Pons (tissue), 1 donor: ENCODE data around the gene NAALAD2.
"Not testable (repeated sequence)": the region's sequence is repeated elsewhere in the genome, so short reads cannot be mapped to it uniquely, and the experiment has no call there.

ENCODE experiments used
- DNase-seq: peaks from one replicate; pipeline ENCODE4 v3.0.0-alpha.2; 2016; ENCODE audit warnings: low spot score

Gene NAALAD2

DNA sequence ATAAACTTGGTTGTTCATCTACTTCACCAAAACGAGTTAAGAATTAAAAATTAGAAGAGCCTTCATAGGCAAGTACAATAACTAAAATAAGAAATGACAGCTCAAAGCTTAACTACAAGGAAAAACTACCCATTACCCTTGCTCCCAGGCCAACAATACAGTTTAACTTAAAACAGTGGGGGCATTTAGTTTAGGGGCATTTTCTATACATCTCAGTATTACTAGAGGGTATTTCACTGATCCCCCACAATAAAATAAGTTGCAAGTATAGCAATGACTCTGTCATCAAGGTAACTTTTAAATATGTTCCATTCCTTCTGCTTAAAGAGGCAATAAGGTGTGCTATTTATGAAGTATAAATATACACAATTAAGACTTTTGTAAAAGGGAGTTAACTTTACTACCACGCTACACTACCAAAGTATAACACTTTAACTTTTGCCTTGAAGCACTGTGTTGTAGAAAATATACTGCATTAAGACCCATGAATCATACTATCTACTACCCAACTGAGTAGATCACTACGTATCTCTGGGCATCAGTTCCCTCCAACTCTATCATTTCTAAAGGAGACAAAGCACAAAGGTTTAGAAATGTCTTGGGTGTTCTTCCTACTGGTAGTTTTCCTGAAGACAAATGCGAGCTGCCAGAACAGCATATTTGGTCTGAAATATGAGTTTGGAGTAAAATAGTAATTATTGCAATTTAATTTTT lies 58.6 kb downstream of the NAALAD2 start:
- DNase-seq = no peak

DNA sequence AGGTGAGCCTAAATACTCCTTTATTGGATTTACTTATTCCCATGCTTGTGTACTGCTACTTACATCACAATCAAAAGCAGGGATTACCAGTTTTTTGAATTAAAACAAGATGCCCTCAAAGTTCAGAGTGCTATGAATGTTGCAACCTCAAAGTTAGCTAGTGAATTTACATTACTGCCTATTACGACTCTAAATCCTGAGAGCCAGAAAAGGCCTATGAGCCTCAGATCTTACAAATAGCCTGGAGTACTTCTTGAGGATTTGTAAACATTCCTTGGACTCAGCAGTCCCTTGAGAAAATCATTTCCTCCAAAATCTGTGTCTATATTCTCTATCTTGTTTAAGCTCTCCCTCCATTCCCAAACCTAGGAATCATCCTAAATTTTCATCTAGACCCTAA lies 62.9 kb downstream of the NAALAD2 start:
- DNase-seq = no peak

DNA sequence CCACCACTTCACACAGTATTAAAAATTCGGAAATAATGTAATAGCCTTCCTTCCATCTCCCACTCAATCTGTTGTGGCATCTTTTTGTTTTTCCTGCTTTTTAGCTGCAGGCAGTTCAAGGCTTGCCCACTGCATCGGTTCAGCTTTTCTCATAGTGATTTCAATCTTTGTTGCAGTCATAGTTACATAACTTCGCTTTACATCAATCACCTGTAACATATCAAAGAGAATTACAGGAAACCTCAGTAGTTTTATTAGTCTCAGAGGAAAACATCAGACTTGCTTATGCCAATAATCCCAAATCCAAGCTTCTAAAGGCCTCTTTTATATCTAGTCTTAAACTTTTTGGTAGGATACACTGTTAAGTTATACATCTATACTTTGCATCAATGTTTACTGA lies 67.9 kb downstream of the NAALAD2 start:
- DNase-seq = no peak

DNA sequence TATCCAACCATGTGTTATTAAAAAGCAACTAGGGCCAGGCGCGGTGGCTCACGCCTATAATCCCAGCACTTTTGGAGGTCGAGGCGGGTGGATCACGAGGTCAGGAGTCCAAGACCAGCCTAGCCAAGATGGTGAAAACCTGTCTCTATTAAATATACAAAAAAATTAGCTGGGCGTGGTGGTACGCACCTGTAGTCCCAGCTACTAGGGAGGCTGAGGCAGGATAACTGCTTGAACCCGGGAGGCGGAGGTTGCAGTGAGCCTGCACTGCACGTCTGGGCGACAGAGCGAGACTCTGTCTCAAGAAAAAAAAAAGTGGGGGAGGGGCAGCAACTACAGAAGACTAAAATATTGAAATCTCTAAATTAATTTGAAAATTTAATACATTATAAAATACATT lies 69.9 kb downstream of the NAALAD2 start:
- no peak for DNase-seq

DNA sequence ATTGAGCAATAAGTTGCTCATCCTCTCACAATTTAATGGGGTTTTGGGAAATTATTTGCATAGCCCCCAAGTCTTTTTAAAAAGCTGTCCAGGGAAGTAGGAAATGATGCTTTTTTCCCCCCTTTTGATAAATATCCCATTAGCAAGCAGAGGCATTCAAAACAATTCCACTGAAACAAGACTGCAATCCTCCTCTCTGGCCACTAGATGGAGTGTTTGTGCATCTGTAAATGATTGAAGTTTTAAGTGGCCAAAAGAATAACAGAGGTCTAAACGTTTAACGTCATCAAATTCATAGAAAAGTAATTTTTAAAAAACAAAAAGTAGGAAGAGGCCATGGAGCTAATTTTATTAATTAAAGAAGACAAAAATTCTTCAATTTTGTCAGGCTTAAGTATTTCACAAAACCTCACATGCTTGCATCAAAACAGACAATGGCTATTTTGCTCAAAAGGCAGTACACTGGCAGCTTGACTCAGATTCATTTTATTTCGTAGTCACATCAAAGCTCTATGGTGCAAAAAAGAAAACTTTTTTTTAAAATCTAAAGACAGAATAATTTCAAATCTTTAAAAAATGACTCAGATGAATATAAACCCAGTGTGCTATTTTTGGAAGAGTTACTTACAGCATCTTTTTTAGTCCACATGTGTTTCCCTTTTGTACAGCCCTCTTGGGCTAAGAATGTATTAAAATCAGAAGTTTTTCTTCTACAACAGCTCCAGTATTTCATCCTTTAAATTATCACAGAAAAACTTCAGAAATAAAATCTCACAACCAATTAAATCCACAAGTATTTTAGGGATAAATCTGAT lies 70.6 kb downstream of the NAALAD2 start:
- peak; percentile 80 for DNase-seq

DNA sequence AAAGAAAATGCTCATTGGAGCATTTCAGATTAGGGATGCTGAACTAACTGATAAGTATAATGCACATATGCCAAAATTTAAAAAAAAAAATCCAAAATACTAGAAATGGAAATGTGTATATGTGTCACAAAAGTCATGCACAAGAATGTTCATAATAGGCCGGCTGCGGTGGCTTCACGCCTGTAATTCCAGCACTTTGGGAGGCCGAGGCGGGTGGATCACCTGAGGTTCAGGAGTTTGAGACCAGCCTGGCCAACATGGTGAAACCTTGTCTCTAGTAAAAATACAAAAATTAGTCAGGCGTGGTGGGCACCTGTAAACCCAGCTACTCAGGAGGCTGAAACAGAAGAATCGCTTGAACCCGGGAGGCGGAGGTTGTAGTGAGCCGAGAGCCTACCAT lies 73.5 kb downstream of the NAALAD2 start:
- DNase-seq = not testable (repeated sequence)

GRCh38 chr11:90208857-90209256 lies 74.4 kb downstream of the NAALAD2 start:
- no peak for DNase-seq

- DNase-seq = no peak
Measured at GRCh38 chr11:90213322-90213721, 78.9 kb downstream of the NAALAD2 start.

DNA sequence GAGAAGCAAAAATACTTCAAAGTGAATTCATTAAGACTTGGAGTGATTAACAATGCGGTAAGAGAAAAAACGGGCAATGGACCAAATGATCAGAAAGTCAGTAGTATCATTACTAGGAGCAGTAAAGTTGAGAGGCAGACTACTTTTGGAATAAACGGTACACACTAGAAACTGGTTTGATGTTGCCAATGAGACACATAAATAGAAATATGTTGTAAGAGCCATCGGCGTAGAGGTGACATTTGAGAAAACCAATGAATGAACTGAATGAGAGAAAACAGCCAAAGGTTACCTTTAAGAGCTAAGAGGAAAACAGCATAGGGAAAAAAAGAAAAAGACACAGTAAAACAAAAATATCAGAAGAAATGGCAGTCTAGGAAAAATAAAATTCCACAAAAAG lies 82.1 kb downstream of the NAALAD2 start:
- no peak for DNase-seq

GRCh38 chr11:90218606-90219005 lies 84.1 kb downstream of the NAALAD2 start:
- no peak for DNase-seq

GRCh38 chr11:90219438-90219837 lies 85.0 kb downstream of the NAALAD2 start:
- DNase-seq = no peak

GRCh38 chr11:90220391-90220790 lies 85.9 kb downstream of the NAALAD2 start:
- no peak for DNase-seq

DNA sequence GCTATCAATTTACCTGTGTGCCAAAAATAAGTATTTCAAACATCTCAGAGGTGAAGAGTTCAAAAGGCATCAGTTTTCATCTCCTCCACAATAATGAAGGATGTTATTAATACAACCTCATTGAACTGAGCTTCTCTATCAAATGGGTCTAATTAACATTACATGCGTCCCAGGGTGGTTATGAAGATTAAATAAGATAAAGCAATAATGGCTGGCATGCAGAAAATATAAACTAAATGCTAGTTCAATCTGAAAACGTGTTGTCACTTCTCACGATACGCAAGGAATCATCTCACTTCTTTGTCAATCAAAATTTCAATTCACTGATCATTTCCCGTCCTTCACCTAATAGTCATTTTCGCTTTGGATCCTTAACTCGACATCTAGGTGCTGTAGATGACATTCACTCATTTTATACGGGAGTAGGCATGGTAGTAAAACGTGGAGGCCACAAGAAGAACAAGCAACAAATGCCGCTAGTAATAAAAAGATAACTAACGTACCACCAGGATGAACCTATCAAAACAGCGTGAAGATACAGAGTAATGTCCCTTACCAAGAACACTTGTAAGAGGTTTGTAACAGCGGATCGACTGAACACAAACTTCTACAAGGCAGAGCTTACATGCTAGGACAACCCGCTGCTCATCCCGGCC lies 87.5 kb downstream of the NAALAD2 start:
- DNase-seq = no peak

GRCh38 chr11:90222459-90223247 lies 88.2 kb downstream of the NAALAD2 start, which contains the start of gene CHORDC1:
Gene CHORDC1 (minus strand): TSS chr11:90223049. CDS start chr11:90222954, 95 bp downstream.
- peak; percentile 93 for DNase-seq

- peak; percentile 72 for DNase-seq
Measured at GRCh38 chr11:90223248-90223585, 88.8 kb downstream of the NAALAD2 start.

DNA sequence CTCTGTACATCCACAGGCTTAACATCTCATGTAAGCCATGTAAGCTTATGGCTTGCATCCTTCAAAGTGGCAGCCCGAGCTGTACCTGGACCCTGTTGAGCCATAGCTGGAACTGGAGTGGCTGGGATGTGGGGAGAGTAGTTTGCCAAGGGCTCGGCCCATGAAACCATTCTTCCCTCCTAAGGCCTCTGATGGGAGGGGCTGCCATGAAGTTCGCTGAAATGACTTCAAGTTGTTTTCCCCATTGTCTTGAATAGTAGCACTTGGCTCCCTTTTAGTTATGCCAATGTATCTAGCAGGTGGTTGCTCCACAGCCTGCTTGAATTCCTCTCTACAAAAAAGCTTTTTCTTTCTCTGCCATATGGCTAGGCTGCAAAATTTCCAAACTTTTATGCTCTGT lies 93.6 kb downstream of the NAALAD2 start:
- no peak for DNase-seq

DNA sequence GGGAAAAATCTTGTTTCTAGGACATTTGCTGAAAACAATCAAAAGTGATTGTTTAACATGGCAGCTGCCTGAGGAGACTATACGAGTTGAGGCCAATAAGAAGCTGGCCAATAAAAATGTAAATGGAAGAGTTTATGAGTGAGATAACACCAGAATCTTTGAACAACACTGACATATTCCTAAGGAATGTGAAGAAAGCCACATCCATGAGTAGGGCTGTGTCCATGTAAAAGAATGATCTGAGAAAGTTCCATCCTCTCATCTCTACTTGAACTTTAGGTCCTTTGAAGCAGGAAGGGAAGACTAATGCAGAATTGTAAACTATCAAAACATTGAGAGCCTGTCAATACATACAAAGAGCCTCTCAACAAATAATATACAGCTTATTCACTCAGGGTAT lies 95.3 kb downstream of the NAALAD2 start:
- no peak for DNase-seq

GRCh38 chr11:90234977-90235376 lies 100.5 kb downstream of the NAALAD2 start:
- no peak for DNase-seq

- no peak for DNase-seq
Measured at GRCh38 chr11:90235526-90235925, 101.1 kb downstream of the NAALAD2 start.

GRCh38 chr11:90237004-90237403 lies 102.5 kb downstream of the NAALAD2 start:
- no peak for DNase-seq

DNA sequence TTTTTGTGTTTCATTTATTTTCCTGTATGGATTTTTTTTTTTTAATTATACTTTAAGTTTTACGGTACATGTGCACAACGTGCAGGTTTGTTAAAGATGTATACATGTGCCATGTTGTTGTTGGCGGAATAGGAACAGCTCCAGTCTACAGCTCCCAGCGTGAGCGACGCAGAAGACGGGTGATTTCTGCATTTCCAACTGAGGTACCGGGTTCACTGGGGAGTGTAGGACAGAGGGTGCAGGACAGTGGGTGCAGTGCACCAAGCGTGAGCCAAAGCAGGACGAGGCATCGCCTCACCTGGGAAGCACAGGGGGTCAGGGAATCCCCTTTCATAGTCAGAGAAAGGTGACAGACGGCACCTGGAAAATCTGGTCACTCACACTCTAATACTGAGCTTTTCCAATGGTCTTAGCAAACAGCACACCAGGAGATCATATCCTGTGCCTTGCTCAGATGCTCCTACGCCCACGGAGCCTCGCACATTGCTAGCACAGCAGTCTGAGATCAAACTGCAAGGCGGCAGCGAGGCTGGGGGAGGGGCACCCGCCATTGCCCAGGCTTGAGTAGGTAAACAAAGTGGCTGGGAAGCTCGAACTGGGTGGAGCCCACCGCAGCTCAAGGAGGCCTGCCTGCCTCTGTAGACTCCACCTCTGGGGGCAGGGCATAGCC lies 105.6 kb downstream of the NAALAD2 start:
- DNase-seq = not testable (repeated sequence)

GRCh38 chr11:90241414-90241813 lies 107.0 kb downstream of the NAALAD2 start:
- no peak for DNase-seq
